ENCODE results near the gene GET4. TPM values are rescaled to one million over a fixed set of nuclear protein-coding genes. Genes with fewer than 3 reads are reported as not detected.
A peak's percentile ranks its signal among the peaks of the same experiment; 100 is the strongest.

Gene GET4
- total RNA-seq, 4 donors from 2014 or later: 6.1 to 39.4 (median 26.7) TPM

DNA sequence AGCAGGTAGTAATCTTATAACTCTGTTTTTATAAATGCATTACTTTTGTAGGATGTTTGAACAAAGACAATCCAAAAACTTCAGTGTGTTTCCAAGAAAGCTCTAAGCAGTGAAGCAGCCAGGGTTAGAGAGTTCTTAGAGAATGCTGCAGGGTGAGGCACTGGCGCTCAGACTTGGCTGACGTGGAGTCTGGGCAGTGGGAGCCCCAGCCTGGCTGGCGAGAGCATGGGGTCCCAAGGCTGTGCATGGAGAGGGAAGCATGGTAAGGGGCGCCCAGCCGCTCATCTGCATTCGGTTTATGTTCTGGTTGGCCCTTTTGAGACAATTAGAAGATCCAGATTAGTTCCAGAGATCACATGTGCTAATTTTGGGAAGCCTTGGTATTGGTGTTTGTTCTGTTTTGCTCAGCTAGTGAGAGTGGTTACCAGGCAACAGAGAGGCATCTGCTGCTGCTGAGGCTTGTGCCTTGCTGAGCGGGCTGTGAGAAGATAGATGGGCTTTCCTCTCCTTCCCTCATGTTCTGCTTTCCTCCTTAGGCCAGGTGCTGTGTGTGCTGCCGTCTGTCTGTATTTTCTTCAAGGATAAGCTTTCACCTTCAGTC lies 33.8 kb upstream of the GET4 start:
- Histone ChIP-seq H3K27me3 (no peaks in the 10 kb centered on the region), H3K4me3 (no peak overlapping the region), H3K9me3 (no peaks in the 10 kb centered on the region), H3K36me3 (no peaks in the 10 kb centered on the region), H3K4me1 (peaks cover 0 to 9% of the 10 kb centered on the region in 2 donors), H3K27ac (peak overlapping the region; percentile 70 to 82)
- no peak for TF ChIP-seq POLR2A (IDR thresholded peaks at IDR 0.05)
- TF ChIP-seq, protein P1, sequence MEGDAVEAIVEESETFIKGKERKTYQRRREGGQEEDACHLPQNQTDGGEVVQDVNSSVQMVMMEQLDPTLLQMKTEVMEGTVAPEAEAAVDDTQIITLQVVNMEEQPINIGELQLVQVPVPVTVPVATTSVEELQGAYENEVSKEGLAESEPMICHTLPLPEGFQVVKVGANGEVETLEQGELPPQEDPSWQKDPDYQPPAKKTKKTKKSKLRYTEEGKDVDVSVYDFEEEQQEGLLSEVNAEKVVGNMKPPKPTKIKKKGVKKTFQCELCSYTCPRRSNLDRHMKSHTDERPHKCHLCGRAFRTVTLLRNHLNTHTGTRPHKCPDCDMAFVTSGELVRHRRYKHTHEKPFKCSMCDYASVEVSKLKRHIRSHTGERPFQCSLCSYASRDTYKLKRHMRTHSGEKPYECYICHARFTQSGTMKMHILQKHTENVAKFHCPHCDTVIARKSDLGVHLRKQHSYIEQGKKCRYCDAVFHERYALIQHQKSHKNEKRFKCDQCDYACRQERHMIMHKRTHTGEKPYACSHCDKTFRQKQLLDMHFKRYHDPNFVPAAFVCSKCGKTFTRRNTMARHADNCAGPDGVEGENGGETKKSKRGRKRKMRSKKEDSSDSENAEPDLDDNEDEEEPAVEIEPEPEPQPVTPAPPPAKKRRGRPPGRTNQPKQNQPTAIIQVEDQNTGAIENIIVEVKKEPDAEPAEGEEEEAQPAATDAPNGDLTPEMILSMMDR (IDR thresholded peaks at IDR 0.05): no peak
- peak in 1 of 2 donors; percentile 63 for DNase-seq
- intact Hi-C loops (cut with DNase I; ENCODE audit: low total_unique reads): no loop called here

DNA sequence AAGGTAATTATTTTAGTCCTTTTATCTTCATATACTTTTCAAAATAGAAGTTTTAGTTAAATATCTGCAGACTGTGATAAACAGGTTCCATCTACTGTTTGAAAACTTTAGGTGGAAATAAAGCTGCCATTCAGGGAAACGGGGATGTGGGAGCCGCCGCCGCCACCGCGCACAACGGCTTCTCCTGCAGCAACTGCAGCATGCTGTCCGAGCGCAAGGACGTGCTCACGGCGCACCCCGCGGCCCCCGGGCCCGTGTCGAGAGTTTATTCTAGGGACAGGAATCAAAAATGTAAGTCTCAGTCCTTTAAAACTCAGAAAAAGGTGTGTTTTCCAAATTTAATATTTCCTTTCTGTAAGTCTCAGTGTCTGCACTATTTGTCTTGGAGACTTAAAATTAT lies 33.1 kb upstream of the GET4 start:
- H3K4me3 ChIP-seq: no peak overlapping the region
- intact Hi-C loops (cut with DNase I; ENCODE audit: low total_unique reads): no loop called here
- peak overlapping the region; percentile 70 to 82 for H3K27ac ChIP-seq
- peaks cover 0 to 9% of the 10 kb centered on the region in 2 donors for H3K4me1 ChIP-seq
- no peak for DNase-seq
- H3K27me3 ChIP-seq: no peaks in the 10 kb centered on the region
- H3K36me3 ChIP-seq: no peaks in the 10 kb centered on the region
- H3K9me3 ChIP-seq: no peaks in the 10 kb centered on the region
- TF ChIP-seq, protein P1 (IDR thresholded peaks at IDR 0.05): no peak
- no peak for TF ChIP-seq POLR2A (IDR thresholded peaks at IDR 0.05)

- no peaks in the 10 kb centered on the region for H3K9me3 ChIP-seq
- no peak overlapping the region for H3K4me3 ChIP-seq
- DNase-seq: no peak
- H3K36me3 ChIP-seq: no peaks in the 10 kb centered on the region
- H3K27me3 ChIP-seq: no peaks in the 10 kb centered on the region
- peak overlapping the region in 1 of 2 donors; percentile 82 for H3K27ac ChIP-seq
- TF ChIP-seq, protein P1 (IDR thresholded peaks at IDR 0.05): no peak
- no peak for TF ChIP-seq POLR2A (IDR thresholded peaks at IDR 0.05)
- intact Hi-C loops (cut with DNase I; ENCODE audit: low total_unique reads): no loop called here
- H3K4me1 ChIP-seq: peaks cover 0 to 9% of the 10 kb centered on the region in 2 donors
Observed at GRCh38 chr7:844043-844442, 32.3 kb upstream of the GET4 start.

GRCh38 chr7:844514-844913 lies 31.8 kb upstream of the GET4 start:
- Histone ChIP-seq H3K9me3 (no peaks in the 10 kb centered on the region), H3K4me1 (peaks cover 0 to 9% of the 10 kb centered on the region in 2 donors), H3K4me3 (no peak overlapping the region), H3K27ac (peak overlapping the region in 1 of 2 donors; percentile 82), H3K36me3 (no peaks in the 10 kb centered on the region), H3K27me3 (no peaks in the 10 kb centered on the region)
- TF ChIP-seq POLR2A (IDR thresholded peaks at IDR 0.05): no peak
- TF ChIP-seq, protein P1 (IDR thresholded peaks at IDR 0.05): no peak
- intact Hi-C loops (cut with DNase I; ENCODE audit: low total_unique reads): no loop called here
- no peak for DNase-seq

GRCh38 chr7:845091-845490 lies 31.3 kb upstream of the GET4 start:
- TF ChIP-seq POLR2A (IDR thresholded peaks at IDR 0.05): no peak
- TF ChIP-seq, protein P1 (IDR thresholded peaks at IDR 0.05): no peak
- H3K9me3 ChIP-seq: no peaks in the 10 kb centered on the region
- intact Hi-C loops (cut with DNase I; ENCODE audit: low total_unique reads): no loop called here
- DNase-seq: no peak
- no peaks in the 10 kb centered on the region for H3K36me3 ChIP-seq
- H3K4me1 ChIP-seq: peaks cover 0 to 9% of the 10 kb centered on the region in 2 donors
- H3K27me3 ChIP-seq: no peaks in the 10 kb centered on the region
- no peak overlapping the region for H3K4me3 ChIP-seq
- no peak overlapping the region for H3K27ac ChIP-seq
